ENCODE results near the gene HIVEP2. TPM values are rescaled to one million over a fixed set of nuclear protein-coding genes. Genes with fewer than 3 reads are reported as not detected.

Gene HIVEP2
- total and polyA plus RNA-seq, 2 of the 4 experiments (the other 2 are of a cell fraction) = 4.3 to 11.3 TPM

GRCh38 chr6:142914369-142914768 lies 30.6 kb downstream of the HIVEP2 start:
- peaks cover 2% of the 10 kb centered on the region; the same call in 1 of the 2 replicates for H3K36me3 ChIP-seq (ENCODE audit: control insufficient read depth, insufficient read depth, low read length)
- no peak overlapping the region for H3K4me3 ChIP-seq (ENCODE audit: insufficient read depth, low read depth, low read length)
- intact Hi-C loops (cut with micrococcal nuclease) = no loop called here
- H3K27ac ChIP-seq (ENCODE audit: insufficient read depth, low read length) = no peak overlapping the region
- no peak overlapping the region for H2BK120ac ChIP-seq (ENCODE audit: low read depth, low read length)
- no peak overlapping the region for H2BK20ac ChIP-seq (ENCODE audit: low read depth, low read length)
- no peak overlapping the region for H2AFZ ChIP-seq (replicated peaks; ENCODE audit: low read length, poor library complexity)
- H3K4me2 ChIP-seq (ENCODE audit: low read depth, low read length) = no peak overlapping the region
- in situ Hi-C loops (cut with MboI; ENCODE audit: low sequenced_read_pairs) = no loop called here
- no peaks in the 10 kb centered on the region for H3K9me3 ChIP-seq (ENCODE audit: control insufficient read depth, insufficient read depth, low read length)
- no peak overlapping the region for H3K23ac ChIP-seq (ENCODE audit: low read depth, low read length)
- H2BK5ac ChIP-seq (ENCODE audit: low read depth, low read length, poor library complexity, severe bottlenecking) = no peak overlapping the region
- no peak overlapping the region for H2BK15ac ChIP-seq (ENCODE audit: low read depth, low read length)
- H2AK5ac ChIP-seq (ENCODE audit: low read depth, low read length) = no peak overlapping the region
- H3K79me1 ChIP-seq (ENCODE audit: low read depth in 1 of 2, low read length in 2 of 2) = peaks cover 37 to 70% of the 10 kb centered on the region in 2 experiments
- POLR2A ChIA-PET (ENCODE audit: unreplicated experiment) = no interaction called here
- H3K4ac ChIP-seq (ENCODE audit: low read depth, low read length) = no peak overlapping the region
- no peak overlapping the region for H3K14ac ChIP-seq (replicated peaks; ENCODE audit: low read depth, low read length)
- peaks cover 3% of the 10 kb centered on the region; the same call in 1 of the 2 replicates for H3K9me1 ChIP-seq (ENCODE audit: insufficient read depth, low read length)
- DNase-seq = no peak
- TF ChIP-seq ELK1 (IDR thresholded peaks at IDR 0.05; ENCODE audit: borderline replicate concordance, low read depth, low read length) (no peak), RFX5 (IDR thresholded peaks at IDR 0.05; ENCODE audit: low read depth, low read length) (no peak), USF2 (IDR thresholded peaks at IDR 0.05; ENCODE audit: low read depth, low read length) (no peak), RCOR1 (IDR thresholded peaks at IDR 0.05; ENCODE audit: insufficient replicate concordance, low read length) (no peak), MAFK (IDR thresholded peaks at IDR 0.05; ENCODE audit: low read depth, low read length) (no peak), RAD21 (IDR thresholded peaks at IDR 0.05; ENCODE audit: low read length) (no peak), NFE2L2 (IDR thresholded peaks at IDR 0.05; ENCODE audit: low read depth, low read length) (no peak), CHD1 (IDR thresholded peaks at IDR 0.05; ENCODE audit: low read depth, low read length) (no peak), CEBPB (IDR thresholded peaks at IDR 0.05; ENCODE audit: low read depth, low read length) (no peak), CTCF (conservative IDR thresholded peaks at IDR 0.05; ENCODE audit: low read depth, low read length) (no peak), POLR2A (IDR thresholded peaks at IDR 0.05; ENCODE audit: low read depth, low read length) (no peak), BHLHE40 (IDR thresholded peaks at IDR 0.05; ENCODE audit: low read depth, low read length) (no peak), FOS (IDR thresholded peaks at IDR 0.05; ENCODE audit: low read depth, low read length) (no peak), MAZ (IDR thresholded peaks at IDR 0.05; ENCODE audit: borderline replicate concordance, low read depth, low read length) (no peak), SMC3 (IDR thresholded peaks at IDR 0.05; ENCODE audit: low read depth, low read length) (no peak), MXI1 (IDR thresholded peaks at IDR 0.05; ENCODE audit: borderline replicate concordance, low read depth, low read length) (no peak)
- ATAC-seq (ENCODE audit: low read depth) = no peak
- no peak overlapping the region for H3K9ac ChIP-seq (ENCODE audit: low read depth, low read length)
- no peaks in the 10 kb centered on the region for H3K27me3 ChIP-seq (ENCODE audit: control insufficient read depth, insufficient read depth, low read length)
- H4K5ac ChIP-seq (ENCODE audit: low read depth, low read length) = no peak overlapping the region
- peaks cover 2% of the 10 kb centered on the region for H3K4me1 ChIP-seq (ENCODE audit: control insufficient read depth, insufficient read depth, low read length)
- H3K18ac ChIP-seq (ENCODE audit: low read depth, low read length) = no peak overlapping the region
- no CpG with 5 or more reads among the region's 2 CpGs for WGBS, 2 experiments (ENCODE audit: extremely low coverage in 2 of 2, insufficient read length in 1 of 2)
- H4K8ac ChIP-seq (ENCODE audit: low read depth in 2 of 2, low read length in 2 of 2) = no peak overlapping the region
- BruUV-seq (replicated peaks) = no TSS peak
- no peak overlapping the region for H3K56ac ChIP-seq (ENCODE audit: extremely low read depth, insufficient read depth, low read length)
- no peak overlapping the region for H4K91ac ChIP-seq (ENCODE audit: insufficient read depth, low read depth, low read length)
- no peaks in the 10 kb centered on the region for H4K20me1 ChIP-seq (ENCODE audit: insufficient read depth, low read length)
- CTCF ChIA-PET = interaction anchor here (0.6 kb wide), 2 partner anchors 203 to 1465 kb away, joined by 4 to 5 read pairs; no protein-coding TSS in a partner anchor
- no peak overlapping the region for H2AK9ac ChIP-seq (replicated peaks; ENCODE audit: low read depth, low read length, poor library complexity)
- dilution Hi-C loops (cut with HindIII; ENCODE audit: low sequenced_read_pairs, unreplicated experiment) = no loop called here
